Stimulated activated CD4-positive, alpha-beta T cell treated with anti-CD3 and anti-CD28 coated beads, Interleukin-1b, Interleukin-23, amount 100 ng/mL, for 4 hours (primary cell): ENCODE results near the gene SEC61G.

Experiments used
- DNase-seq, 2 donors: peaks; one replicate each; pipeline ENCODE4 v3.0.0-alpha.2; 2020; ENCODE audit warnings: low read depth in 2 of 2

The SEC61G gene

GRCh38 chr7:54758702-54759592 lies at the start of gene SEC61G:
SEC61G (minus strand) TSS chr7:54759211; CDS start chr7:54757588, 1,623 bp downstream.
- peak; percentile 91 to 93 for DNase-seq

GRCh38 chr7:54802841-54803240 lies 43.8 kb upstream of the SEC61G start:
- DNase-seq = no peak

GRCh38 chr7:54802114-54802513 lies 43.1 kb upstream of the SEC61G start:
- DNase-seq = no peak

GRCh38 chr7:54799792-54800191 lies 40.8 kb upstream of the SEC61G start:
- no peak for DNase-seq

- DNase-seq = no peak
Observed at GRCh38 chr7:54798530-54798929, 39.5 kb upstream of the SEC61G start.

GRCh38 chr7:54796853-54797252 lies 37.8 kb upstream of the SEC61G start:
- DNase-seq = no peak

GRCh38 chr7:54796150-54796549 lies 37.1 kb upstream of the SEC61G start:
- DNase-seq = no peak

- no peak for DNase-seq
Observed at GRCh38 chr7:54792383-54792782, 33.4 kb upstream of the SEC61G start.

GRCh38 chr7:54788664-54789063 lies 29.7 kb upstream of the SEC61G start:
- DNase-seq = peak in 1 of 2 donors; percentile 12

- DNase-seq = no peak
Observed at GRCh38 chr7:54785261-54785660, 26.2 kb upstream of the SEC61G start.

GRCh38 chr7:54783952-54784351 lies 24.9 kb upstream of the SEC61G start:
- no peak for DNase-seq

GRCh38 chr7:54782829-54783228 lies 23.8 kb upstream of the SEC61G start:
- no peak for DNase-seq

GRCh38 chr7:54782314-54782713 lies 23.3 kb upstream of the SEC61G start:
- no peak for DNase-seq

- DNase-seq = no peak
Observed at GRCh38 chr7:54781134-54781920, 22.3 kb upstream of the SEC61G start.

GRCh38 chr7:54780490-54780889 lies 21.5 kb upstream of the SEC61G start:
- DNase-seq = no peak

- no peak for DNase-seq
Observed at GRCh38 chr7:54778696-54779540, 19.9 kb upstream of the SEC61G start.

- no peak for DNase-seq
Observed at GRCh38 chr7:54778166-54778565, 19.2 kb upstream of the SEC61G start.

- no peak for DNase-seq
Observed at GRCh38 chr7:54774785-54775740, 16.1 kb upstream of the SEC61G start.

GRCh38 chr7:54773472-54774399 lies 14.7 kb upstream of the SEC61G start:
- DNase-seq = peak; percentile 48 to 58

- DNase-seq = no peak
Observed at GRCh38 chr7:54769203-54769602, 10.2 kb upstream of the SEC61G start.
